Fibroblast of skin of abdomen (primary cell): ENCODE data around the gene PRKCZ.

ENCODE experiments used
- DNase-seq: peaks from one replicate; pipeline ENCODE4 v3.0.0-alpha.2; 2013

PRKCZ gene

DNA sequence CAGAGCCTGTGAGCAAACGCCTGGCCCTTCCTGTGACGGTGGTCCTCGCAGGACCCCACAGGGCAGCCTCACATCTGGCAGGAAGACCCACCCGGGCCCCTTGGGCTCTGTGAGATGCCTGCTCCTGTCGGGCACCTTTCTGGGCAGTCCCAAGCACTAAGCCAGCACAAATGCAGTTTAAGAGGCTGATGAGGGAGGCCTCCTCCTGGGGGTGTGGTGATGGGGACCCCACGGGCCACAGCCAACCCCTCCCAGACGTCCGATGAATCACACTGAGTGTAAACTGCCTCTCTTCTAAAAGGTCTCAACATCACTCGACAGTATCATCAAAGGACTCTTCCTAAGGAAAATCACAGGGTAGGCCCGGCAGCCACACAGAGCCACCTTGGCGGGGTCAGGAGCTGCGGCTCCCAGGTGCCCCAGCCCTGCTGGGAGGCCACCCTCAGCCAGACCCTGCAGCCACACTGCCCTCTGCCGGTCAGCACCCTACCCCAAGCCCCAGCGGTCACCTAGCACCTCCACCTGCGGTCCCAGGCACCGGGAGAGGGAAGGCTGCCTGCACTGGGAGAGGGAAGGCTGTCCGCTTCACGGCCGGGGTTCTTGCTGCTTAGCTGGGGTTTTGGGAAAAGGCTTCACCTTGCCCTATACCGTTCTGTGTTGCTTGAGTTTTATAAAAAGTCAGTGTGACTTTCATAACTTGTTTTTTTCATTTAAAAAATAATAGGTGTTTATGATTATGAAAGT, 3.9 kb upstream of the PRKCZ start:
- DNase-seq, result no peak

DNA sequence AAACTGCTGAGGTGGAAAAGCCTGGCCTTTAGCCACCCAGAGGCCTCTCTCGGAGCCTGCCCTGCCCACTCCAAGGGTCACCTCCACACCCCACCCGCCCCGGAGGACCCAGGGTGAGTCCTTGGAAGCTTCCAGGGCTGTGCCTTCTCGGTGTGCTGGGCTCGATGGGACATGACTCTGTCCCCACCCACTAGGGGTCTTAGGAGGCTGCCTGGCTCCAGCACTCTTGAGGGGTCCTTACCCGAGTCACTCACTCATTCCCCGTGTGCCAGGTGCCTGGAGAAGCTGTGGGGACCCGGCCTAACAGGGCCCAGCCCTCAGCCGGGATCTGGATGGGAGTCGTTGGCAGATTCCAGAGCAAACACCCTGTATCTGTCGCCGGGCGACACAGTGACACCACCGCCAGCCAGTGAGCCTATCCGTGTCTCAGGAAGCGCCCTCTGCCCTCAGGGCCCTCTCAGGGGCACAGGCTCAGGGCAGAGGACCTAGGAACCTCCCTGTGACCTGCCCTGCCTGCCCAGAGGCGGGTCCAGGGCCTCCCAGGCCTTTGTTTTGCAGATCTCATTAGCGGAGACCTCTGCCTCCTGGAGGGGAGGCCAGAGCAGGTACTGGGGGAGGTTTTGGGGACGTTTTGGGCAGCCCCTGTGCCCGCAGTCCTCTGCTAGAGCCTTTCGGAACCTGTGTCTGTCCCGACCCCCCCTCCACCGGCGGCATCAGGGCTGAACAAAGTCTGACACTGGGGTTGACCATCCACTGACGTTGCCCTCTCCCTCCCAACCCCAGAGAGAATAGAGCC, 3.1 kb upstream of the PRKCZ start:
- DNase-seq, result no peak

DNA sequence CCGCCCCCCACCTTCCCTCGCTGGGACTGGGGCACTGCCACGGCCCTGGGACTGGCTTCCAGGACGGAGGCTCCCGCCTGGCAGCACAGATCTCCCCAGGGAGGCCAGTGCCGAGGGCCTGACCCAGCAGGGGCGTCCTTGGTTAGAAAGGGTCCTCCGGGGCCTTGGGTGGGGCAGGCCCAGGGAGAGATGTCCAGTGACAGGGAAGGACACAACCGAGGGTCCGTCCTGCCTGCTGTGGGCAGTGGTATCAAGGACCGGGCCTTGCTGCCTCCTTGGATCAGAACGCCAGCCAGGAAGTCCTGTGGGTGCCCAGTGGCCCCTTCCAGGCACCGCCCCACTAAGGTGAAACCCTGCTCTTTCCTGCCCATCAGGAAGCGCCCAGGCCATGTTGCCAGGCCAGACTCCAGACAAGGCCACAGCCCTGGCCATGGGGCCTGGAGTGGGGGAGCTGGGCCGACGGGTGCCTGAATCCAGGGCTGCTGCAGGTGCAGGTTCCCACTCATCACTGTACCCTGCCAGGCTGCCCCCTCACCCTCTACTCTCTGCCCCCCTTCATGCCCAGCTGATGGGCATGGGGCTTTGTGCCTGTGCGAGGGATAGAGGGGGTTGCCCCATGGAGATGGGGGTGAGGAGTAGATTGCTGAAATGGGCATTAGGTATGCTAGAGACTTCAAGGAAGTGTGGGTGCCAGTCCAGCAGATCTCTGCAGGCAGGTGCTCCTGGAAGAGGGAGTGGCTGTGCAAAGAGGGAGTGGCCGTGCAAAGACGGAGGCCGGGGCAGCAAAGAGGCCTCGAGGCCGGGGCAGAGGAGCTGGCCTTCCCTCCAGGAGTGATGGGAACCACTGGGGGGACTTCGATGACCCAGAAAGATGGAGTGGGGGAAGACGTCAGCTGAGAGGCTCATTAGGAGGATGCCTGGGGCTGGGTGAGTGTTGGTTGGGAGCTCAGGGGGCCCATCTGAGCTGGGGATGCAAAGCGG, 2.2 kb upstream of the PRKCZ start:
- no peak for DNase-seq

DNA sequence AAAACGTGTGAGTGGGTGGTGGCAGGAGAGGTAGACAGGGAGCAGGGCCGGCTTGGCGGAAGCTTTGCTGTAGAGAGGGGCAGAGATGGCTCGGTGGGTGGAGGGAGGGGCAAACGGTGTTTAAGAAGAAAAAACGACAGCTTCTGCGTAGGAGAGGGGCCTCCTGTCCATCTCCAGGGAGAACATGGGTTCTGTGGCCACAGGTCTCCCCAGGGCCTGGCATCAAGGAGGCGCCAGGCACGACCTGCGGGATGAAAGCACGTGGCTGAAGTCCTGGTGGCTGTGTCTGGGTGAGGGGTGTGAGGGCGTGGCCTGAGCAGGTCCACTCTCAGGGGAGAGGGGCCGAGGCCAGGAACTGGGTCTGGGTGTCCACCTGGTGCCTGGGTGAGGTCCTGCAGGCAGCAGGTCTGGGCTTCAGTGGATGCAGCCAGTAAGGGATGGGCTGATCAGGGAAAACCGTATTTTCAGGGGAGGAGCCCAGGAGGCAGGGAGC, 940 bp upstream of the PRKCZ start:
- no peak for DNase-seq

DNA sequence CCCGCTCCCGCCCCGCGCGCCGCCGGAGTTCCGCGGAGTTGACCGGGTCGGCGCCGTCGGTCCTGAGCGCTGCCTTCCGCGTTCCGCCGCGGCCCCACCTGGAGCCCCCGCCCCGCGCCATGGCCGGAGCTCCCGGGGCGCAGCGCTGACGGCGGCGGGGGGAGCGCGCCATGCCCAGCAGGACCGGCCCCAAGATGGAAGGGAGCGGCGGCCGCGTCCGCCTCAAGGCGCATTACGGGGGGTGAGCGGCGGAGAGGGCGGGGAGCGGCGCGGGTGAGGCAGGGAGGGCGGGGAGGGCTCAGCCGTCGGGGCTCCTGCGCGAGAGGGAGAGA, 216 bp downstream of the PRKCZ start:
- no peak for DNase-seq

DNA sequence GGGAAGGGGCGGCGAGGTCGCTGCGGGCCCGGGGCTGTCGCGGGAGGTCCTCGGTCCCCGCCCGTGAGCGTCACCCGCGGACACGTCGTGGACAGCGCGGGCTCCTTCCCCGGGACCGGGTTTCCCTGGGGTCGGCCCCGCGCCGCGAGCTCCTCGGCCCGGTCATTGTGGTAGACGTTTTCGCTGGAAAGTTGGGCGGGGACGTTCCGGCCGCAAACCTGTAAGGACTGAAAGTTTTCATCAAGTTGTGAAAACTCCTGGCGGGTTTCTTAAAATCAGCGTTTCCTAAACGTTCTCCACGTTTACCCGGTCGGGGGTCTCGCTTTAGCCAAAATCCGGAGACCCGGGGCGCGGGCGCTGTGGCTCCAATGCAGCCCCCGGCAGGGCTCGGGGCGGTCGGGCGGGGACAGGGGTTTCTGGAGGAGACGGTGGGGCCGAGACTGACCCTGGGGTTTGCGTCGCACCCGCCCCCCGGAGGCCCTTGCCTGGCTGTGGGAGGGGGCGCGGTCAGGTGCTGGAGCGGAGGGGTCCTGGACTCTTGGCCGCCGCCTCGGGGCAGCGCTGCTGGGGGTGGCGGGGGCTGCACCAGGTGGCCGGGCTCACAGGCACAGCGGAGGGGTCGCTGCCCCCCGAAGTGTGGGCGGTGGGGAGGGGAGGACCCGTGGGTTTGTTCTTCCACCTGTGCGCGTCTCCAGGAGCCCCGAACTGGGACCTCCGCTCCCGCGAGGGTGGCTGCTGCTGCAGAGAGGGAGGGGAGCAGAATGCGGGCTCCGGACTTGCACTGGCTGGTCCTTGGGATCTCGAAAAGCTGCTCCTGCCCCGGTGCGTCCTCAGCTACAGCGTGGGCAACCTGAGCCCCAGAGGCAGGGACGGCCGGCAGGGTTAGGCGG, 827 bp downstream of the PRKCZ start:
- DNase-seq, result no peak

DNA sequence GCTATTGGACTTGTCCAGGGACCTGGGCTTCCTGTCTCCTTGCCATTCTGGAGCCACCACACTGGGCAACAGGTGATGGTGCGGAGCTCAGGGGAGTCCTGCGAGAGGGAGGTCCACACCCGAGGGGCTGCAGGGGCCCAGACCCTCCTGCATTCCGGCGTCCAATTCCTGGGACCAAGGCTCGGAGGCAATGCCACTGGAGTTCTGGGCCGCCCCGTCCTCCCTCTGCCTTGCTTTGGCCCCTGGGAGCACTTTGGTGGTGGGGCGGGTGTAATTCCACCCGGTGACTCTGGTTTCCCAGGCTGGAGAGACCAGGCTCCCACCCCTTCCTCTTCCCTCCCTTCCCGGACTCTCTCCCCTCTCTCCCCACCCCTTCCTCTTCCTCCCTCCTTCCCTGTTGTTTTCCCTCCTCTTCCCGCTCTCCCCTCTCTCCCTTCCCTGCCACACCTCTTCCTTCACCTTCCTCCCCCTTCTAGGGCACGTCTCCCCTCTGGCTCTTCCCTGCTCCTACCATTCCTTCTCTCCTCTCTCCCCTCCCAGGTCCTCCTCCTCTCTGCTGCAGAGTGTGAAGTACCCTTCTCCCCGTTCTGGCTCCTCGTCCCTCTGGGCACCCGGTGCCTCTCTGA, 2.0 kb downstream of the PRKCZ start:
- DNase-seq, result no peak

DNA sequence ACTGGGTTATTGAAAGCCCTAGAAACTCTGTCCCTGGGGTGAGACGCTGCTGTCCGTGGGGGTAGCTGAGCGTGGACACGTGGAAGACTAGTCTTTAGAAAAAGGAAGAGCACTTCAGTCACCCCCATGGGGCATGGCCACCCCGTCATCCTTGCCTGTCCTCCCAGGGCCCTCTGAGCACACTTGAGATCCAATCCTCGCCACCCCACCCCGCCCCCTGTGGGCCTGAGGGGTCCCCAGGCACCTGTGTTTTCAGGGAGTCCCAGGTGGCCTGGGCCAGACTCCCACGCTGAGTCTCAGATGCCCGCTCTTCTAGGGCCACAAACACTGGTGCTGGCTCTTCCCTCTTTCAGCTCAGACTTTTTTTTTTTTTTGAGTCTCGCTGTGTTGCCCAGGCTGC, 2.5 kb downstream of the PRKCZ start:
- DNase-seq, result no peak

DNA sequence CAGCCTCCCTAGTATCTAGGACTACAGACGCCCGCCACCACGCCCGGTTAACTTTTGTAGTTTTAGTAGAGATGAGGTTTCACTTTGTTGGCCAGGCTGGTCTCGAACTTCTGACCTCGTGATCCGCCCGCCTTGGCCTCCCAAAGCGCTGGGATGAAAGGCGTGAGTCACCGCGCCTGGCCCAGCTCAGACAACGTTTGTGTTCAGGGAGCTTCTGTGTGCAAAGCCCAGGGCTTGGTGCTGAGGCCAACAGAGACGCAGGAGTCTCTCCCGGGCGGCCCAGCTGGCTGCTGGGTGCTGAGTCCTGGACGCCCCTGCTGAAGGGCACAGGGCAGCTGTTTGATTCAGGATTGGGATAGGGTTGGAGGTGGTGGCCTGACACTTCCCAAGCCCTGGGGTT, 3.0 kb downstream of the PRKCZ start:
- no peak for DNase-seq

DNA sequence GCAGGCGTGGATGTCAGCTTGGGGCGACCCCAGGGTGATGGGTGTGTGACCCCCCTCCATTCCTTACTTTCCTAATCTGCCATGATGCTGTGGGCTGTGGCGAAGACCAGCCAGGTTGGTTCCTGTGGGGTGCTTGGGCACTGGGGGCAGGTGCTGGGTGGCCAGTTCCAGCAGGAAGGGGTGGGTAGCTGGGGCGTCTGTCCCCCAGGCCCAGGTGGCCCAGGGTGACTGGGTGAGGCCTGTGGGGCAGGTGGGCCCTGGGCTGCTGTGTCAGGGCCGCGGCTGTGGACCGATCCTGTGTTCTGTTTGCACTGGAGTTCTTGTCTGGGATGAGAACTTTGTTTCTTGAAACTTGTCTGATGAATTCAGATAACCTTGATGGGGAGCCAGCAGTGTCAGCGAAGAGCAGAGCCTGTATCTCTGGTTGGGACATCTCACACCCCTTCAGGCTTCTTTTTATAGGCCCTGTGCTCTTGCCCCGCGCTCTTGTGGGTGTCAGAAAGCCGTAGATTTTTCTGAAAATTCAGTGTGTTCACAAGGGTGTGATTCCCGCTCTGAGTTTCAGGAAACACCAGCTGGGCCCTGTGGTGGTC, 3.7 kb downstream of the PRKCZ start:
- no peak for DNase-seq

DNA sequence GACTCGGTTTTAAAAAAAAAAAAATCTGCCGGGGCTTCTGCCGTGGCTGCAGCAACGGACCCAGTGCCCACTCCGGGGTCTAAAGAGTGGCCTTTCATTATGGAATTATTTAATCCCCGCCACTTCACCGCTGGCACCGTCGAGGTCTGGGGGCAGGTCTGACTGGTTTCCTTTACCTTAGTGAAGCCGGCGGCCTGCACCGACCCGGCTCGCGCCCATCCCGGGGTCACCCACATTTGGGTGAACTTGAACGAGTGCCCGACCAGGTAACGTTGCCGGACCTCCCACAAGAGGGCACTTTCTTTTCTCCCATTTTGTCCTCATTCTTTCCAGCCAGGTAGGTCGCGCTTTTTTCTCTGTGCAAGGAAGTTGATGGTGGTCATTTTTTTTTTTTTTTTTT, 4.3 kb downstream of the PRKCZ start:
- DNase-seq, result no peak

DNA sequence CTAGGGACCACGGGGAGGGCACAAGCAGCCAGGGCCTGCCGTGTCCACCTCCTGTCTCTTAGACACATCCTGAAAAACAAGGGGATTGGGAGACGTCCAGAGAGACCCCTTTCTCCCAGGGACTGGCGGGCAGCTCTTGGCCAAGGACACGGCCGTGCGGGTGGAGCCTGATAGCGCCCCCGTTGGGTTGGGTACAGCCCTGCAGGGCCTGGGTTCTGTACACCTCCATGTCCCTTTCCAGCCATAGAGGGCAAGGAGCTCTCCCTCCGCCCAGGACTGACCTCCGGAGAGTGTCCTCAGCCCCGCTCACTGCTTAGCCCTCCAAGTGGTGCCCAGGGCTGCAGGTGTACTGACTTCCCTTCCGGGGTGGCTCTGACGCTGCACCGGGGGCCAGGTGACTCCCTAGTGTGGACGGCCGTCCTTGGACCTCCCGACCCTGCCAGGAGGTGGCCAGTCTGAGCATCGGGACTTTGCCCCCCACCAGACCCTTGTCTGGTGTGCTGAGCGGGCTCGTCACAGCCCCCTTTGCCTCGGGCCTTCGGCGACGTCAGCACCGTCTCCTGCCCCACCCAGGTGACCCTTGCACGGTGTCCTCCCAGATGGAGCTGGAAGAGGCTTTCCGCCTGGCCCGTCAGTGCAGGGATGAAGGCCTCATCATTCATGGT, 5.8 kb downstream of the PRKCZ start:
- DNase-seq, result no peak

DNA sequence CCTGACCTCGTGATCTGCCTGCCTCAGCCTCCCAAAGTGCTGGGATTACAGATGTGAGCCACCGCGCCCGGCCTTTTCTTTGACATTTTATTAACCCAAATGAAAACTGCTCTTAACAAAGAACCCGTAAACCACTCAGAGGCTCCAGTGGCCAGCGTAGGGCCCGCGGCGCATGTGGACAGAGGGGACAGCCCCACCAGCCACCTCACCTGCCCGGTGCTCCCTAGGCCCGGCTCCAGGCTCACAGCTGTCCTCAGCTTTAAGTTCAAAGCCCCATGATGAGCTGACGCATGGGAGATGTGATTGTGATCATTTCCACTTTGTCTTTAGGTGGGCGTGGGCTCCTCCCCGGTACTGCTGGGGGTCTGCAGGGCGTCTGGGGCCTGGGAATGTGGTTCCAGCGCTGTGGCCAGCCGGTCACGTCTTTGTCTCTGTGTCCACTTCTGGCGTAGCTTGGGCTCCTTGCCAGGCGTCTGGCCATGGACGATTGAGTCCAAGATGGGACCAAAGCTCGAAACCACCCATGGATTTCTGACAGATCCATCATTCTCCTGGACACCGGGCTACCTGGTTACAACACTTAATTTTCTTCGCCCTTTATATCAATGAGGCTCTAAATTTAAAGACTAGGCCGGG, 6.9 kb downstream of the PRKCZ start:
- no peak for DNase-seq

DNA sequence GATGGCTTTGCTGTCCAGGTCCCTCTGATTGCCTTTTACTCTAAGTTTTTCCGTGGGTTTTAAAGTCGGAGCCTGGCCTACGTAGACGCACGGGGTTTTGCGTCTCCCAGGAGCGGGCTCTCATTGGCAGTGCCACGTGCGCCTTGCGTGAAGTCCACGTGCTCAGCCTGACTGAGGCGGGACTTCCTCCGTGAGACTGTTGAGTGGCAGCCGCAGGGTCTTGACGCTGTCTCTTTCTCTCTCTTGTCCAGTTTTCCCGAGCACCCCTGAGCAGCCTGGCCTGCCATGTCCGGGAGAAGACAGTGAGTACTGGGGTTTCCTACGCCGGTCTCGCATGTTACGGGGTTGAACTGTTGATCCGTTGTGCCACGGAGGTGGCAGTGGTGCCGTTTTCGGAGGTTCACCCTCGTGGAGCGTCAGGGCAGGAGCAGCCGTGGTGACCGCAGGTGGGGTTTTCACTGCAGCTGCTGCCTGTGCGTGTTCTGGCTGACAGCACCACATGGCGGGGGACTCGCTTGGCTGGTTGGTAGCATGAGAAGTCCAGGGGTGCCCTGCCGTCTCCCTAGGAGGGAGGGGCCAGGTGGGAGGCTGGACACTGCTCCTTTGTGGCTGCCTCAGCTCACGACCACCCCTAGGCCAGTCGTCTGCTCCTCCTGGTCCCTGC, 9.2 kb downstream of the PRKCZ start:
- no peak for DNase-seq

DNA sequence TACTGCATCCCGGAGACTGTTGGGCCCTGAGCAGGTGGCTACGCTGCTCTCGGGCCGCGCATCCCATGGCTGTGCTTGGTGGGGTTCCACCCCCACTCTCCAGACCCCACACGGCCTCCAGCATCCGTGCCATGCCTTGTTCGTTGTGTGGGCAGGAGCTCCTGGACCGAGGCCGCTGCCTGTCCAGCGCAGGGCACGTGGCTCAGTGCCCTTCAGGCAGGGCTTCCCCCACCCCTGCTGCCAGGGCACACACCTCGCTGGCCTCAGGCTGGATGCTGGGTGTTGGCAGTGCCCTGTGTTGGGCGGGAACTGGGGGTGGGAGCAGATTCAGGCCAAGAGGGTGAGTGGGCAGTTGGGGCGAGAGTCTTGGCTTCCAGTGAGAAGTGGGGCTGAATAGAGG, 9.9 kb downstream of the PRKCZ start:
- no peak for DNase-seq

DNA sequence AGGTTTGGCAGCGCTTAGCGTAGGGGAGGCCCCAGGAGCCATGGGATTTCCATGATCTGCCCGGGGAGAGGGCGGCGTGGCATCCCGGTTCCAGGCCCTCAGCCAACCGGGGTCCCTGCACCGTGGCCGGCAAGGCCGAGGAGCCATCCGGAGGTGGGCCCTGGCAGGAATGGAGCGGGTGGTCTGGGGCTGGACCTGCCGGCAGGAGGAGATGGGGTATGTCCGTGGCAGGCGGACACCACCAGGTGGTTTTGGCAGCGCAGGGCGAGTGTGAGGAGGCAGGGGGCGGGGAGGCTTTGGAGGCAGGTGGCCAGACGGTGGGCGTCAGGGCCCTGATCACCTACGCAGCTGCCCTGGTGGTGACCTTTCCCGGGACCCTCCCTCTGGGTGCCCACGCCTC, 10.3 kb downstream of the PRKCZ start:
- DNase-seq, result no peak

DNA sequence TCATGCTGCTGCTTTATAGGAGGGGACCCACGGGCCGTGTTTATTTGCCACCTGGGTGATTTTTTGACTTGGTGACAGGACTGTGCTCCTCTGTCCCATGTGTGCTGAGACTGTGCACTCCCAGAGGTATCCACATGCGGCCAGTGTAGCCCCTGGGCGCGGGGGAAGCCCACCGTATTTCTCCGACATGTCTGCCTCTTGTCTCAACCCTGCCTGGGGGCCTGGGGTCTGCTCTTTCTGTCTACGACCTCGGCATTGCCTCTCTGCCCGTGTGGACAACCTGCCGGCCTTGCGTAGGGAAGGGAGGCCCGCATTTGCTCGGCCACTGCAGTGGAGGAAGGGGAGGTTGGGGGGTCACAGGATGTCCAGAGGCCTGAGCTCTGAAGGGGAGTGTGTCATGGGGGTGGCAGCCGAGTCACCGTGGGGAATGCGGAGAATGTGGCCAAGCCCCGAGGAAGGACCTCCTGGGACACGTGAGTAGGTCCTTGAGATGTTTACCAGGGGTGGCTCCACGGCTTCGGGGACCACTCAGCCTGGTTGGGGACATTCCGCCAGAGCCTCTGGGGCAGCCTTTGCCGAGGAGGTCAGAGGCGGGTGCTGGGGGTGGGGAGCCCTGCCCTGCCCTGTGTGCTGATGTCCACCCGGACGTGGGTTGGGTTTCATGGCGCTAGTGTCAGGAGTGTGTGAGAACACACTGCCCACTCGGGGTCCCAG, 11.0 kb downstream of the PRKCZ start:
- no peak for DNase-seq

DNA sequence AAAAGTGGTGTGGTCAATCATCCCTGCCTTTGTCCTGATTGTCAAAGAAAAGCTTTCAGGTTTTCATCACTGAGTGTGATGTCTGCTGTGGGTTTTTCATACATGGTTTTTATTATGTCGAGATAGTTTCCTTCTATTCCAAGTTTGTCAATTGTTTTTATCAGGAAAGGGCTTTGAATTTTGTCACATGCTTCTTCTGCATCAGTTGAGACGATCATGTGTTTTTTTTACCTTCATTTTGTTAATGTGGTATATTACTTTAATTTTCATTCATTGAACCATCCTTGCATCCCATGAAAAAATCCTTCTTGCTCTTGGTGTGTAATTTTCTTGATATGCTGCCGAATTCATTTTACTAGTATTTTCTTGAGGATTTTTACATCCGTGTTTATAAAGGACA, 15.5 kb downstream of the PRKCZ start:
- DNase-seq, result no peak

DNA sequence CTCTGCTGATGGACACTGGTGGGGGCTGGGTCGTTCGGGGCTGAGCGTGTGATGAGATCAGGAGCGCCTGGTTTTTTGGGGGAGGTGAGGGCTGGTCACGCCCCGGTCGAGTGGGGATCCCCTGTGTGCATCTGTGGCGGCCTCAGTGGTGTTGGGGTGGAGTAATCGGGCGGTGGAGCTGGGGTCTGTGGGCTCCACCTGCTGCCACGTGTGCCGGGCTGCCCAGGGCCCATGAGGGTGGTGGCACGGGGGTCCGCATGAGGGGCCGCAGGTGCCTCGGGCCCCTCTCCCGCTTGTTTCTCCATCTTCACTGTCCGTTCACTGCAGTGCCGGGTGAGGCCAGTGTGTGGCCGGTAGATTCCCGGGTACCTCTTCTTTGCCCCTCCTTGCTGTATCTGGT, 17.2 kb downstream of the PRKCZ start:
- DNase-seq, result no peak
